BJ (cell line): ENCODE results near the gene HMCN1. TPM values are rescaled to one million over a fixed set of nuclear protein-coding genes. Genes with fewer than 3 reads are reported as not detected.

Experiments used
- CTCF ChIA-PET: fragments of 350-600 bp; formaldehyde crosslinking; extraction: SDS; loops from one replicate; lab custom pipeline; 2021; ENCODE audit warnings: antibody characterized with exemption, inconsistent platforms; lab: Yijun Ruan, JAX
- POLR2A ChIA-PET: fragments of 300-600 bp; sonication (Branson Sonifier 250); formaldehyde crosslinking; extraction: SDS; loops from one replicate; lab custom pipeline; 2021; ENCODE audit warnings: antibody characterized with exemption; lab: Charles Lee
- DNase-seq: peaks from one replicate; pipeline ENCODE4 v3.0.0-alpha.2; 2011; ENCODE audit warnings: low read depth
- H3K27me3 ChIP-seq: 2 replicates; pipeline ENCODE4 v1.6.0; 2011; ENCODE audit warnings: low read length; ENCODE audit not compliant: control insufficient read depth, insufficient read depth
- H3K36me3 ChIP-seq: 2 replicates; pipeline ENCODE4 v1.5.1; 2011; ENCODE audit warnings: low read length; ENCODE audit not compliant: control insufficient read depth, insufficient read depth
- H3K4me3 ChIP-seq: 2 replicates; pipeline ENCODE4 v1.5.1; 2011; ENCODE audit warnings: low read depth, mild to moderate bottlenecking, control low read depth, low read length
- polyA plus RNA-seq: library from polyadenylated mRNA; depleted of rRNA; stranded (reverse); fragments of >200 nt; gene quantifications from 2 replicates; pipeline ENCODE4 v1.2.3, GENCODE V29; 2011
- TF ChIP-seq, protein P1 (sequence below): IDR thresholded peaks from 2 replicates; pipeline ENCODE4 v1.5.1; 2011; ENCODE audit warnings: low read depth, mild to moderate bottlenecking, control low read depth, inconsistent platforms, low read length, moderate library complexity; ENCODE audit not compliant: insufficient read depth

HMCN1 gene
- polyA plus RNA-seq, 1 experiment, result 13.3 TPM

DNA sequence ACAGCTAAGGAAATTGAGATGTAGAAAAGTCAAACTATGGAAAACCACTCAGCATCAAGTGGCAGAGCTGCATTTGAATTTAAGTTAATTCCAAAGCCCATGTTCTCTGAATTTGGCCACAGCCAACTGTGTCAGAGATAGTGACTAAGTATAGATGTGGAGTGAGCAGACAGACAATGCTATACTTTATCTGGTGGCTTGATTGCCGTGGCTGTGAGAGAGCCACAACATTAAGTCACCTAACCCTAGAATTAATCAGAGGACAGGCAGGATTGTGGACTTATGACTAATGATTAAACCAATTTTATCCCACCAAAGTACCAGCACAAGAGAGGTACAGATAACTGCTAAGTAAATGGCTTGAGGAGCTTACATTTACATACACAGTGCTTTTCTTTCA, 431.1 kb downstream of the HMCN1 start:
- POLR2A ChIA-PET, result no interaction called here
- CTCF ChIA-PET, result interaction anchor here (1.2 to 3.8 kb wide), 3 partner anchors 9 to 210 kb away, joined by 3 to 17 read pairs (median 4); partner anchors contain the start of gene TPR
- no peak for DNase-seq

GRCh38 chr1:186167096-186167668, 433.0 kb downstream of the HMCN1 start:
- ChIA-PET POLR2A (no interaction called here), CTCF (interaction anchor here (0.6 to 3.8 kb wide), 3 partner anchors 12 to 46 kb away, joined by 3 to 17 read pairs (median 5); no protein-coding TSS in a partner anchor)
- TF ChIP-seq, protein P1, sequence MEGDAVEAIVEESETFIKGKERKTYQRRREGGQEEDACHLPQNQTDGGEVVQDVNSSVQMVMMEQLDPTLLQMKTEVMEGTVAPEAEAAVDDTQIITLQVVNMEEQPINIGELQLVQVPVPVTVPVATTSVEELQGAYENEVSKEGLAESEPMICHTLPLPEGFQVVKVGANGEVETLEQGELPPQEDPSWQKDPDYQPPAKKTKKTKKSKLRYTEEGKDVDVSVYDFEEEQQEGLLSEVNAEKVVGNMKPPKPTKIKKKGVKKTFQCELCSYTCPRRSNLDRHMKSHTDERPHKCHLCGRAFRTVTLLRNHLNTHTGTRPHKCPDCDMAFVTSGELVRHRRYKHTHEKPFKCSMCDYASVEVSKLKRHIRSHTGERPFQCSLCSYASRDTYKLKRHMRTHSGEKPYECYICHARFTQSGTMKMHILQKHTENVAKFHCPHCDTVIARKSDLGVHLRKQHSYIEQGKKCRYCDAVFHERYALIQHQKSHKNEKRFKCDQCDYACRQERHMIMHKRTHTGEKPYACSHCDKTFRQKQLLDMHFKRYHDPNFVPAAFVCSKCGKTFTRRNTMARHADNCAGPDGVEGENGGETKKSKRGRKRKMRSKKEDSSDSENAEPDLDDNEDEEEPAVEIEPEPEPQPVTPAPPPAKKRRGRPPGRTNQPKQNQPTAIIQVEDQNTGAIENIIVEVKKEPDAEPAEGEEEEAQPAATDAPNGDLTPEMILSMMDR, result no peak
- no peak for DNase-seq
- Histone ChIP-seq H3K36me3 (no peaks in the 10 kb centered on the region), H3K27me3 (no peaks in the 10 kb centered on the region), H3K4me3 (no peak overlapping the region)

More for the DNA sequence above, 431.1 kb downstream of the HMCN1 start:
- no peaks in the 10 kb centered on the region for H3K27me3 ChIP-seq
- no peak overlapping the region for H3K4me3 ChIP-seq
- TF ChIP-seq, protein P1, result no peak
- H3K36me3 ChIP-seq, result no peaks in the 10 kb centered on the region

DNA sequence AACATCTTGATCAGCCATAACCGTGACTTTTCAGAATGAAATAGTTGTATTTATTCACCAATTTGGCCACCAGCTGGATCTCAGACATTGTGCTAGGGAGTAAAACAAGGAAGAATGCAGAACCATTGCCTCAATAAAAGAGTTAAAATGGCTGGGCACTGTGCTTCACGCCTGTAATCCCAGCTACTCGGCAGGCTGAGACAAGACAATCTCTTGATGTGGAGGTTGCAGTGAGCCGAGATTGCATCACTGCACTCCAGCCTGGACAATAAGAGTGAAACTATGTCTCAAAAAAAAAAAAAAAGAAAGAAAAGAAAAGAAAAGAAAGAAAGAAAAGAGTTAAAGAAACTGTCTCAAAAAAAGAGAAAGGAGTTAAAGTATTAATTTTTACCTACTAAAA, 441.4 kb downstream of the HMCN1 start:
- ChIA-PET CTCF (no interaction called here), POLR2A (no interaction called here)
- no peak overlapping the region for H3K4me3 ChIP-seq
- H3K27me3 ChIP-seq, result no peaks in the 10 kb centered on the region
- H3K36me3 ChIP-seq, result no peaks in the 10 kb centered on the region
- DNase-seq, result no peak
- TF ChIP-seq, protein P1, result no peak

DNA sequence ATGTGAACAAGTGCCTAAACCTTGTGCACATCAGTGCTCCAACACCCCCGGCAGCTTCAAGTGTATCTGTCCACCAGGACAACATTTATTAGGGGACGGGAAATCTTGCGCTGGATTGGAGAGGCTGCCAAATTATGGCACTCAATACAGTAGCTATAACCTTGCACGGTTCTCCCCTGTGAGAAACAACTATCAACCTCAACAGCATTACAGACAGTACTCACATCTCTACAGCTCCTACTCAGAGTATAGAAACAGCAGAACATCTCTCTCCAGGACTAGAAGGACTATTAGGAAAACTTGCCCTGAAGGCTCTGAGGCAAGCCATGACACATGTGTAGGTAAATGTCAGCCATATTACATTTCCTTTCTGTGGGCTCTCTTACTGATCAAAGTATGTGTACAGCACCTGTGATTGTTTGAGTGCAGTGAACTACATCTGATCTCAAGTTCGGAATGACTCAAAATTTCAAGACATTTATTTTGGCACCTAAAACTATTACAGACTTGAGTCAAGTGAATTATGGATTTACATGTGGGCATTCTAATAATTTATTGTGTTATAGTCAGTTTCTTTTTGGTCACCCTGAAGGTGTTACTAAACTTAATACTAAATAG, 444.3 kb downstream of the HMCN1 start:
- H3K27me3 ChIP-seq, result no peaks in the 10 kb centered on the region
- ChIA-PET CTCF (no interaction called here), POLR2A (no interaction called here)
- TF ChIP-seq, protein P1, result no peak
- H3K36me3 ChIP-seq, result no peaks in the 10 kb centered on the region
- H3K4me3 ChIP-seq, result no peak overlapping the region
- DNase-seq, result no peak

GRCh38 chr1:186179231-186179630, 445.0 kb downstream of the HMCN1 start:
- ChIA-PET CTCF (no interaction called here), POLR2A (no interaction called here)
- Histone ChIP-seq H3K4me3 (no peak overlapping the region), H3K36me3 (no peaks in the 10 kb centered on the region), H3K27me3 (no peaks in the 10 kb centered on the region)
- DNase-seq, result no peak
- TF ChIP-seq, protein P1, result no peak
